ENCODE data around the gene OSBPL2. TPM values are rescaled to one million over a fixed set of nuclear protein-coding genes. Genes with fewer than 3 reads are reported as not detected.

Gene OSBPL2
- total RNA-seq, 3 donors from 2014 or later (not counting 1 experiment from before 2014, with no cell fraction given), result 77.9 to 112 (median 104) TPM

DNA sequence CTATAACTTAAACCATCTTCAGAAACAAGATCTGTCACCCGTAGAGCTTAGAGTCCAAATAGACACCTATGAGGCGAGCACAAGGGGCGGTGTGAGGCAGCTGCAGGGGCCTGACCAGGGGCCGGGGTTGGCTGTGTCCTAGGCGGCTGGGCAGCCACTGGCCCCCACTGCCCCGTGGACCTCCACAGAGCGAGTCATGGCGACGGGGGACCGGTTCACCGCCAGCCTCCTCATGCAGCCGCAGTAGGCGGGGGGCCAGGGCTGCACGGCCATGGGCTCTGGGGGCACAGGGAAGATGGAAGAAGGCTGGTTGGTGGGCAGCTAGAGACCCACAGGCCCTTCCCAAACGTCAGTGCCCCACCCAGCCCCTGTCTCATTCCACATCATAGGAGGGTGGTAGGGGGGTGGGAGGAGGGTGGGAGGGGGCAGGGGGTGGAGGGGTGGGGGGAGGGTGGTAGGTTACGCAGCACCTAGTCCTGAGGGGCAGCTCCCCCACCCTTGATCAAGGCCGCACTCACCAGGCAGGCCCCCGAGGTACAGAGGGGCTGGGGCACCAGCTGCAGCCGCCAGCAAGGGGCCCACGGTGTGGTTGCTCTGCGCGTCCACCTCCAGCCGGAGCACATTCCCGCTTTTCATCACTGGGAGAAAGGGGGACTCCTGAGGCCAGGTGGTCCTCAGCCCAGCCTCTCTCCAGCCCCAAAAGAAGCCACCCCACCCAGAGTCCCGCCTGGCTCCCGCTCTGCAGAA is 71.0 kb downstream of the OSBPL2 start:
- intact Hi-C loops (cut with micrococcal nuclease), result no loop called here
- H3K4me3 Mint-ChIP-seq, result no peak overlapping the region
- Histone ChIP-seq H3K36me3 (ENCODE audit: control insufficient read depth, insufficient read depth, low read length) (peaks cover 41% of the 10 kb centered on the region), H3K27ac (ENCODE audit: low read length) (no peak overlapping the region), H3K27me3 (ENCODE audit: control insufficient read depth, insufficient read depth, low read length) (no peaks in the 10 kb centered on the region), H3K4me1 (ENCODE audit: control insufficient read depth, insufficient read depth, low read length) (peaks cover 14% of the 10 kb centered on the region), H3K9me3 (ENCODE audit: control insufficient read depth, insufficient read depth, low read length) (no peaks in the 10 kb centered on the region), H3K4me3 (ENCODE audit: low read length) (no peak overlapping the region)
- TF ChIP-seq, protein P1, sequence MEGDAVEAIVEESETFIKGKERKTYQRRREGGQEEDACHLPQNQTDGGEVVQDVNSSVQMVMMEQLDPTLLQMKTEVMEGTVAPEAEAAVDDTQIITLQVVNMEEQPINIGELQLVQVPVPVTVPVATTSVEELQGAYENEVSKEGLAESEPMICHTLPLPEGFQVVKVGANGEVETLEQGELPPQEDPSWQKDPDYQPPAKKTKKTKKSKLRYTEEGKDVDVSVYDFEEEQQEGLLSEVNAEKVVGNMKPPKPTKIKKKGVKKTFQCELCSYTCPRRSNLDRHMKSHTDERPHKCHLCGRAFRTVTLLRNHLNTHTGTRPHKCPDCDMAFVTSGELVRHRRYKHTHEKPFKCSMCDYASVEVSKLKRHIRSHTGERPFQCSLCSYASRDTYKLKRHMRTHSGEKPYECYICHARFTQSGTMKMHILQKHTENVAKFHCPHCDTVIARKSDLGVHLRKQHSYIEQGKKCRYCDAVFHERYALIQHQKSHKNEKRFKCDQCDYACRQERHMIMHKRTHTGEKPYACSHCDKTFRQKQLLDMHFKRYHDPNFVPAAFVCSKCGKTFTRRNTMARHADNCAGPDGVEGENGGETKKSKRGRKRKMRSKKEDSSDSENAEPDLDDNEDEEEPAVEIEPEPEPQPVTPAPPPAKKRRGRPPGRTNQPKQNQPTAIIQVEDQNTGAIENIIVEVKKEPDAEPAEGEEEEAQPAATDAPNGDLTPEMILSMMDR (IDR thresholded peaks at IDR 0.05), result no peak
- WGBS (ENCODE audit: insufficient coverage), result 94% methylated on average over 23 of the region's 26 CpGs
- no peak overlapping the region for H3K27ac Mint-ChIP-seq
- no peaks in the 10 kb centered on the region for H3K36me3 Mint-ChIP-seq
- DNase-seq (no peak), ATAC-seq (no peak)
- H3K4me1 Mint-ChIP-seq, result peaks cover 11 to 14% of the 10 kb centered on the region in 2 donors
- no peaks in the 10 kb centered on the region for H3K27me3 Mint-ChIP-seq (ENCODE audit: low read depth in 2 of 2)
- H3K9me3 Mint-ChIP-seq, result no peaks in the 10 kb centered on the region

DNA sequence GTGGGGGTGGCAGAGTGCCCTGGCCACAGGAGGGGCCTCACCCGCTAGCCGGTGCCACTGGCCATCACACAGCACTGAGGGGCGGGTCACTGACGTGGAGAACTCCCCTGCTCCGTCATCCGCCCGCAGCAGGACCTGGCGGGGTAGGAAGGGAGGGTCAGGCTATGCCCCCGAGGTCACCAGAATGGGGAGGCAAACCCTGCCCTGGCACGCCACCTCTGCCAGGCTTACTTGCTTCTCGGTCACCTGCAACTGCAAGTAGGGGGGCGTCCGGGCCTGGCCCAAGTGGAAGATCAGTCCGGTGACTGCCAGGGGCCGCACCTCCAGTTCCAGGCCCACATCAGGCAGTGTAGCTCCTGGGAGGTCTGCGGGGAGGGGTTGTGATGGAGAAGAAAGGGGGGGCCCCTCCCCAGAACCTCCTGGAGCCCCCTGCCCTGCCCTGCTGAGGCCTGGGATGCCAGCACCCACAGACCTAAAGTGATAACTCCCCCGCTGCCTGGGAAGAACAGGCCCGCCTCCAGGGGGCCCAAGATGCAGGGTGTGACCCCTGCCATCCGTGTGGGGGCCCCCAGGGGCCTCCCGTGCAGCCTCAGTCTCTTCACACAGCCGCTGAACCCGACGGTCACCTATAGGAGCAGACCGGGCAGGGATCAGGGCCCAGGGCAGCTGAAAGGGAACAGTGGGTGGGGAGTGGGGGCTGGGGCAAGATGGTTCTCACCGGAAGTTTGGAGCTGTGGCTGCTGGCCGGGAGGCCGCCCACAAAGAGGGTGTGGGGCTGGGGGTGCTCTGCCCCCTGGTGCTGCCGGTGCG is 71.8 kb downstream of the OSBPL2 start:
- no peaks in the 10 kb centered on the region for H3K36me3 Mint-ChIP-seq
- no peak overlapping the region for H3K4me3 Mint-ChIP-seq
- H3K27ac ChIP-seq (ENCODE audit: low read length), result no peak overlapping the region
- H3K4me1 ChIP-seq (ENCODE audit: control insufficient read depth, insufficient read depth, low read length), result peaks cover 6% of the 10 kb centered on the region
- TF ChIP-seq, protein P1 (IDR thresholded peaks at IDR 0.05), result no peak
- H3K4me3 ChIP-seq (ENCODE audit: low read length), result no peak overlapping the region
- no peaks in the 10 kb centered on the region for H3K27me3 ChIP-seq (ENCODE audit: control insufficient read depth, insufficient read depth, low read length)
- peaks cover 4 to 6% of the 10 kb centered on the region in 2 donors for H3K4me1 Mint-ChIP-seq
- H3K36me3 ChIP-seq (ENCODE audit: control insufficient read depth, insufficient read depth, low read length), result peaks cover 40% of the 10 kb centered on the region
- H3K27ac Mint-ChIP-seq, result no peak overlapping the region
- intact Hi-C loops (cut with micrococcal nuclease), result no loop called here
- H3K9me3 ChIP-seq (ENCODE audit: control insufficient read depth, insufficient read depth, low read length), result no peaks in the 10 kb centered on the region
- no peak for DNase-seq
- no peaks in the 10 kb centered on the region for H3K27me3 Mint-ChIP-seq (ENCODE audit: low read depth in 2 of 2)
- 90% methylated on average over 29 of the region's 29 CpGs for WGBS (ENCODE audit: insufficient coverage)
- no peak for ATAC-seq
- no peaks in the 10 kb centered on the region for H3K9me3 Mint-ChIP-seq

GRCh38 chr20:62310757-62311121 is 72.4 kb downstream of the OSBPL2 start:
- WGBS (ENCODE audit: insufficient coverage), result 96% methylated on average over 25 of the region's 25 CpGs
- H3K36me3 Mint-ChIP-seq, result no peaks in the 10 kb centered on the region
- ATAC-seq (no peak), DNase-seq (no peak)
- Histone ChIP-seq H3K9me3 (ENCODE audit: control insufficient read depth, insufficient read depth, low read length) (no peaks in the 10 kb centered on the region), H3K4me1 (ENCODE audit: control insufficient read depth, insufficient read depth, low read length) (peaks cover under 1% of the 10 kb centered on the region), H3K27me3 (ENCODE audit: control insufficient read depth, insufficient read depth, low read length) (no peaks in the 10 kb centered on the region), H3K27ac (ENCODE audit: low read length) (no peak overlapping the region), H3K4me3 (ENCODE audit: low read length) (no peak overlapping the region), H3K36me3 (ENCODE audit: control insufficient read depth, insufficient read depth, low read length) (peaks cover 34% of the 10 kb centered on the region)
- H3K9me3 Mint-ChIP-seq, result no peaks in the 10 kb centered on the region
- no peak overlapping the region for H3K27ac Mint-ChIP-seq
- H3K27me3 Mint-ChIP-seq (ENCODE audit: low read depth in 2 of 2), result no peaks in the 10 kb centered on the region
- intact Hi-C loops (cut with micrococcal nuclease), result no loop called here
- TF ChIP-seq, protein P1 (IDR thresholded peaks at IDR 0.05), result no peak
- no peak overlapping the region for H3K4me3 Mint-ChIP-seq
- H3K4me1 Mint-ChIP-seq, result peaks cover 0 to under 1% of the 10 kb centered on the region in 2 donors
